Suprapubic skin (tissue), 4 donors: ENCODE data around the gene TNIK.

ENCODE experiments used
- EP300 ChIP-seq: sonication (generic); formaldehyde crosslinking; IDR thresholded peaks from one replicate; pipeline ENCODE4 v1.6.1; 2017; ENCODE audit warnings: antibody characterized with exemption
- POLR2A ChIP-seq, 2 donors: fragments of 450-650 bp; IDR thresholded peaks; one replicate each; pipeline ENCODE4 v1.6.1; 2017; ENCODE audit warnings: antibody characterized with exemption in 2 of 2, mild to moderate bottlenecking in 2 of 2, moderate library complexity in 2 of 2
- POLR2AphosphoS5 ChIP-seq, 3 donors: sonication (generic); formaldehyde crosslinking; IDR thresholded peaks; one replicate each; pipeline ENCODE4 v1.6.1; 2017; ENCODE audit warnings: antibody characterized with exemption in 3 of 3
- TF ChIP-seq, protein P1 (sequence below), 2 donors: fragments of 200-600 bp in 1 of 2; fragments of 450-650 bp in 1 of 2; sonication (generic) in 1 of 2; IDR thresholded peaks; one replicate each; pipeline ENCODE4 v1.5.1; 2016 to 2019; ENCODE audit warnings: antibody characterized with exemption in 2 of 2, mild to moderate bottlenecking in 1 of 2, moderate library complexity in 1 of 2

DNA sequence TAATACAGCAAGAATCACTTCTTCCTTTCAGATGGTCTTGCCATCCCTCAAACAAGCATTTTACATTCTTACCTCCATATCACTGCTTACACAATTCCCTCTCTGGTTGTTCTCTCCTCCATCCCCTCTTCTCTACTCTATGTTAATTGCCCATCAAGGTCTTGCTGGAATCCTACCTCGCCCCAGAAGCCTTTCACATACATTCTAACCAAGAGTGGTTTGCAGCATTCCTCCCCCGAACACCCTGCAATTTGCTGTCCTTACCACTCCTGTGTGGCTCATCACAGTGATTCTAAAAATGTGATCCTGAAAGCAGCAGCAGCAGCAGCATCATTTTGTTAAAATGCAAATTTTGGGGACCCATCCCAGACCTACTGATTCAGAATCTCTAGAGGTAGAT is 30.6 kb downstream of the TNIK start:
- no peak for TF ChIP-seq POLR2A (IDR thresholded peaks at IDR 0.05)
- TF ChIP-seq, protein P1, sequence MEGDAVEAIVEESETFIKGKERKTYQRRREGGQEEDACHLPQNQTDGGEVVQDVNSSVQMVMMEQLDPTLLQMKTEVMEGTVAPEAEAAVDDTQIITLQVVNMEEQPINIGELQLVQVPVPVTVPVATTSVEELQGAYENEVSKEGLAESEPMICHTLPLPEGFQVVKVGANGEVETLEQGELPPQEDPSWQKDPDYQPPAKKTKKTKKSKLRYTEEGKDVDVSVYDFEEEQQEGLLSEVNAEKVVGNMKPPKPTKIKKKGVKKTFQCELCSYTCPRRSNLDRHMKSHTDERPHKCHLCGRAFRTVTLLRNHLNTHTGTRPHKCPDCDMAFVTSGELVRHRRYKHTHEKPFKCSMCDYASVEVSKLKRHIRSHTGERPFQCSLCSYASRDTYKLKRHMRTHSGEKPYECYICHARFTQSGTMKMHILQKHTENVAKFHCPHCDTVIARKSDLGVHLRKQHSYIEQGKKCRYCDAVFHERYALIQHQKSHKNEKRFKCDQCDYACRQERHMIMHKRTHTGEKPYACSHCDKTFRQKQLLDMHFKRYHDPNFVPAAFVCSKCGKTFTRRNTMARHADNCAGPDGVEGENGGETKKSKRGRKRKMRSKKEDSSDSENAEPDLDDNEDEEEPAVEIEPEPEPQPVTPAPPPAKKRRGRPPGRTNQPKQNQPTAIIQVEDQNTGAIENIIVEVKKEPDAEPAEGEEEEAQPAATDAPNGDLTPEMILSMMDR (IDR thresholded peaks at IDR 0.05) = no peak
- no peak for TF ChIP-seq POLR2AphosphoS5 (IDR thresholded peaks at IDR 0.05)
- no peak for TF ChIP-seq EP300
